SIG-M5 treated with dmso at 0.1 percent for 504 hours (cell line): Measurements from ENCODE around the gene WDR82.

Experiments
- DNase-seq: peaks from one replicate; lab custom pipeline; 2025; ENCODE audit not compliant: unreplicated experiment; lab: John Stamatoyannopoulos, UW

The WDR82 gene

DNA sequence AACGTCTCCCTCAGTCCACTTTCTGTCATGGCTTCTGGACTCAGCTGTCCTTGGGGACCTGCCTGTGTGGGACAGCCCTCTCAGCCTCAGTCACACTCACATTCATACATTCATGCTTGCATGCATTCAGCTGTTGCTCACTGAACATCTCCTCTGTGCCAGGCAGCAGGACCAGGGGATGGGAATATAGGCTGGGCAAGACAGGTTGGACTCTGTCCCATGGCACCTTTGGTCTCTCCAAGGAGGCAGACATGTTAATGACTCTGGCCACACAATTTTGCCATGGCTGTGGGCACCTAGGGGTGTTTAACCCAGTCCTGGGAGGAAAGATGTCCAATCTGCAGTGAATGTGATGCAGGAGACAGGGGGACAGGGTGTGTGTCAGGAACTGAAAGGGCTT lies 29.9 kb upstream of the WDR82 start:
- DNase-seq = no peak

DNA sequence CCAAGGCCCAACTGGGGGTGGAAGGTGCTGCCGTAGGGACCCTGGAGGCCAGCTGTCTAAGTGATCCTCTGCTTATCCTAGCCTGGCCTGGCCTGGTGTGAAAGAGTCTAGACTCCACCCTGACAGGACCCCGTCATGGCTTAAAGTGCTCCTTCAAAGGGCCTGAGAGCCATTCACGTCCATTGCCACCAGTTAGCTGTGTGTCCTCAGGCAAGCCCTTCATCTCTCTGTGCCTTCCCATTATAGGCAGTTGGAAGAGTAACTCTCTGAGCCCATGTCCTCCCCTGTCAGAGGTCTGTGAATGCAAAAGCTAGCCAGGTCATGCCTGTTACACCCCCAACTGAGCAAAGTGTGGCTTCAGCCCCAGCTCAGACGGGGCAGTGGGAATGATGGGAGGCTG lies 28.5 kb upstream of the WDR82 start:
- DNase-seq = no peak

DNA sequence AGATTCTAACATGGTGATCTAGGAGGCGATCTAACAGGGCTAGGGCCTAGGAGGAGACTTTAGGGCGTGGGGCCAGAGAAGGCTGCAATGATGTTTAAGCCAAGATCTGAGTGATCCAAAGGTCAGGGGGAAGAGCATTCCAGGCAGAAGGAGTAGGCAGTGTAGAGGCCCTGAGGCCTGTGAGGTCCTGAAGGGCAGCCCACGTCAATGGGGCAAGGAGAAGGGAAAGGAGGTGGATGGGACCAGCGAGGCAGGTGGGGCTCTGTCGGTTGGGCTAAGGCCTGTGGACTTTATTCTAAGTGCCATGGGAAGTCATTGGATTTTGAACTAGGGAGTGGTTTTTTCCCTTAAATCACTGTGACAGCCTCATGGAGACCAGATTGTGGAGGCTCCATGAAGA lies 27.5 kb upstream of the WDR82 start:
- DNase-seq = no peak

DNA sequence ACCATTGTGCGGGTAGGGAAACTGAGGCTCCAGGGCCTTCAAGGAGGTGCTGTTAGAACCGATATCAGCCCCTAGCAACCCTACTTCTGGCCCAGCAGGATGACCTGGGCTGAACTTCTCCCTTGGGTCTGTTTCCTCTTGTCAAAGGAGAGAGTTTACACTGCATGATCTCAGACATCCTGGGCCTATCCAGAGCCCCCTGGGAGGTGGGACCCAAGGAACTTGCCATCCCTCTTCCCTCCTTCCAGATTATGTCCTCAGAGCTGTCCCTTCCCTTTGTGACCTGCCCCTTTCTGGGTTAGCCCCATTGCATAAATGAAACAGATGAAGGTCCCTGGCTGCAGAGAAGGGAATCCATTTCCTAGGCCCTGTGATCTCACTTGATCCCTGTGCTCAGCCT lies 25.4 kb upstream of the WDR82 start:
- no peak for DNase-seq

DNA sequence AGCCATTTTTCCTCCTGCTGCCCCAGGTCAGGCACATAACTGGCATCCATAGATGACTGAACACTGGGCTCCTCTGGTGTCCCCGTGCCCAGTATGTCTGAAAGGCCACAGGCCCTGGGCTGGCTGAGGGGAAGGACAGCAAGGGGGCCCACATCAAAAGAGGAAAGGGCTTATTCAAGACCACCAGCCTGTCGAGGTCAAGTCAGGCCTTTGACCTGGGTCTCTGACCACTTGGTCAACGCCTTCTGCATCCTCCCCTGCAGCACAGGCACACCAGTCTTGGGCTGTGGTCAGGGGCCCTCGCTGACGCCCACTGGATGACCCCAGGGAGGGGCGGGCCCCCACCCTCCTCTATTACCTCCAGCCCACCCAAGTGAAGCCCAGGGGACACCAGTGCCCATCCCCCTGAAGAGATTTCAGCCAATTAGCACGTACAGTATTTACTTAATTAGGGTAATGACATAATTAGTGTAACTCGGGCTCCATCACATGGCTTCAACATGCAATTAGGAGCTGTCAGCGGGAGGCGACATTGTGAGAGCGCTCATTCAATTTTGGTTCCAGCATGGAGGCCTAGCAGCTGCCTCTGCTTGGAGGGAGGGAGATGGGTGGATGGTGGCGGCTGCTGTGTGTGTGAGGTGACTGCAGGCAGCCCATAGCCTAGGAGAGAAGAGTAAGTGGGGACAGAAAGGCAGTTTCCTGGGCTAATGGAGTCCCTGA lies 24.1 kb upstream of the WDR82 start:
- no peak for DNase-seq

DNA sequence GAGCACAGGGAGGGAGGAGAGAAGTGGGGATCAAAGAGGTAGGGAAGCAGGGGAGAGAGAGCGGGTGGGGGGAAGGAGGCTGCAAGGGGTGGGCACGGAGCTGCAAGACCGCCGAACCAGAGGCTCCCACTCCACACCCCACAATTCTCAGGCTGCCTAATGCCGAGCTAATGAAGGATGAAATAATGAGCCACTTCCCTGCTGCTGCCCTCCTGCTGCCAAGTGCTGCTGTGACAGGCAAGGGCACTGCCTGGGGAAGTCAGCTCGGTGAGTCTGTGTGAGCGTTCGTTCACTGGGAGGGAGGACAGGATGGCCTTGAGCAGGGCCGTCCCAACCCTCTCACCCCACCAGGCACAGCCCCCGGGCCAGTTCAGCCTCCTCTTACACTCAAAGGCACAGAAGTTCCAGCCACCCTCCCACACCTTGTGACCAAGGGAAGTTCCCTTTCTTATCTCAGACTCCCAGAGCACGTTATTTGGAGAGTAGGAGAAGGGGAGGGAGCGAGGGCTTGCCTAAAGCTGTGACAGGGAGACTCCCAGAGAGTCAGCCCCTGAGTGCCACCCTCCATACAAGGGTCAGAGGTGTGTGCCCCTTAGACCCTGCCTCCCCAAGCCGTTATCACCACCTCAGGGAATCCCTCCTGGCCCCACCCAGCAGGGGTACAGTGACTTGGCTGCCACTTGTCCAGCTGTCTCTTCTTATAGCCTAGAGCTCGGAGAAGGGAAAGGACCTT lies 21.6 kb upstream of the WDR82 start:
- DNase-seq = no peak

DNA sequence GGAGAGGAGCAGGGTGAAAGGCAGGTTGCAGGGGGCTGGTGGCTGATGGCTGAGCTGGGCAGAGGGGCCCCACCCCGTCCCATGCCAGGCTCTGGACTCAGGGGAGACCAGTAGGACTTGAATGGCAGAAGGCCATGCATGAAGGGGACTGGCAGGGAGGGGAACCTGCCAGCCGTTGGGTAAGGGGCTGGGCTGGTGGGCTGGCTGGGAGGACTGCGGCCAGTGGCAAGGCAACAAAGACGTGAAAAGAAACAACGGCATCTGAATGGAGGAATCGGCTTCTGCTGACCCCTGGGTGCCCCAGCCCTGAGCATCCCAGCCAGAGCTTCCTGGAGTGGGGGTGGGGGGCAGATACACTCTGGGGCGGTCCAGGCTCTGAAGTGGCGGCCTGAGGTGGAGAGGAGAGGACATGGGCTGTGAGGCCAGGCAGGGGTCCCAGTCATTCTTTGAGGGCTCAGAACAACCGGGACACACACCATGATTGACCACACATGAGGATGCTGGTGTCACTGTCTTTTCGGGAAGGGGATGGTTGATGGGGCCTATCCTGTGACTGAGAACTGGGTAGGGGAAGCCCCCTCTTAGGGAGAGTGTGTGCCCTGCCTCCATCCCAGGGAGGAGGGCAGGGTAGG lies 20.9 kb upstream of the WDR82 start:
- DNase-seq = no peak

DNA sequence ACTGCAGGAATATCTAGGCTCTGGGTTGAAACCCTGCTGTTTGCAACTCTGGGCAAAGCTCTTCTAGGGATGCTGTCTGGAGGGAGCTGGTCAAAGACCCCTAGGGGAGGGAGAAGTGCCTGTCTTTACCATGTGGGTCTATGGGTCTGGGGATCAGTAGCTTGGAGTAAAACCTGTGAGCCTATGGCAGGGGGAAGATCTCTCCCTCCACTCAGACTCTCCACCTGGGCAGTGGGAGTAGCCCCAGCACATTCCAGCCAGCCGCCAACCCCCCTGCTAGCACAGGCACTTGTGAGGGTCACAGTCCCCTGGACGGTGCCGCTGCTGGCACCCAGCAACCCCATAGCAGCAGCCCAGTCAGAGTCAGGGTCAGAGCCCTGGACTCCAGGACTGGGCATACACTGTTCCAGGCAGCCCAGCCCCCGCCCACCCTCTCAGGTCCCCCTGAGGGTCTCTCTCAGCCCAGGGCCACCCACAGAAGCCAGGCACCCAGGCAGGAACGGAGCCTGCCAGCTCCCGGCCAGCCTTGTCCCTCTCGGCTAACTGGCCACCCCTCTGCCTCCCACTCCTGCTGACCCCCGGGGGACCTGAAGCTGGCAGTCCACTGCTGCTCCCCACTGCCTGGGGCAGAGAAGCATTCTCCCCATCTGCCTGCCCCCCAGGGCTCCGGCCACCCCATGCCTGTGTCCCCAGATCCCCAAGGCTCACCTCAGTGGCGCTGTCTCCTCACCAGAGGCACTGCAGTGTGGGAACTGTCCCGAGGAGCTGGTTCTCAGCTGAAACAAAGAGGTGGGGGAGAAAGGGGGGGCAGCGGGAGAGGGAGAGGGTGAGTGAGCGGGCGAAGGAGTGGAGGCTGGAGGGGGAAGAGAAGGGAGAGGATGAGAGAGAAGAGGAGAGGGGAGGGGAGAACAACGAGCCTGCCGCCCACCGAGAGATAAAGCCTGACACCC lies 20.0 kb upstream of the WDR82 start:
- DNase-seq = no peak

DNA sequence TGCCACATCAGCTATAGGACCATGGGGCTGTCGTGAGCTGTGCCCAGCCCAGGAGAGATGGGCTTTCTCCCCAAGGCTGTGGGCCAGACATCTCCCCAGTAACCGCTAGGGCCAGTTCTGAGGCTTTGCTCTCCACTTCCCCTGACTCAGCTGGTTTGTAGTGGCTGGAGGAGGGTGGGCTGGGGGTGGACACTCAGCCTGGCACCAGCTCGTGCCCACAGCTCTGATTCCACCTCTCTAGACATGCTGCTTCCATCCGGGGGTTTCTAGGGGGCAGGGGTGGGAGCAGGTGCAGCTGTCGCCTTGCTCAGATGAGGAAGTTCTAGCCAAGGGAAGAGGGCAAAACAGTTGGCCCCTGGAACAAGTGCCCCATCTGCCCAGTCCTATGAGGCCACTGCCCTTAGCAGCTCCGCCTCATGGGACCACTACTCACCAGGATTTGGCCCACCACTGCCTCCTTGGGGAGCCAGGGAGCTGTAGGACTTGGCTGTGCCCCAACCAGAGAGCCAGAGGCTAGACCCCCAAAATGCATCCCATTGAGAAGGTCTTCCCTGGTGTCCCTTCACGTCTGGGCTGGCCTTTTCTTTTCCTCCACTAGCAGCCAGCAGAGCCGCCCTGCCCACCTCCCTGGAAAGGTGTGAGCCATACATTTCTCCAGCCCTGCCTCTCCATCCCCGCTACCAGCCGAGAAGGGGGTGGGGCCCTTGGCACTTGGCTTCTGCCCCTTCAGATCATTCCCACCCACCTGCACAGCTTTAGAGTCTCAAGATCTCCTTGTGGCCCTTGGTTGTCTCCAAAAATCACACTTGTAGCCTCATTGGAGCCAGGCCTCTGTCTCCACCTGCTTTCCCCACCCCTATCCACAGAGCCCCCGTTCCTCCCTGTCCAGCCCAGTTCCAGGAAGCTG lies 19.0 kb upstream of the WDR82 start:
- no peak for DNase-seq

DNA sequence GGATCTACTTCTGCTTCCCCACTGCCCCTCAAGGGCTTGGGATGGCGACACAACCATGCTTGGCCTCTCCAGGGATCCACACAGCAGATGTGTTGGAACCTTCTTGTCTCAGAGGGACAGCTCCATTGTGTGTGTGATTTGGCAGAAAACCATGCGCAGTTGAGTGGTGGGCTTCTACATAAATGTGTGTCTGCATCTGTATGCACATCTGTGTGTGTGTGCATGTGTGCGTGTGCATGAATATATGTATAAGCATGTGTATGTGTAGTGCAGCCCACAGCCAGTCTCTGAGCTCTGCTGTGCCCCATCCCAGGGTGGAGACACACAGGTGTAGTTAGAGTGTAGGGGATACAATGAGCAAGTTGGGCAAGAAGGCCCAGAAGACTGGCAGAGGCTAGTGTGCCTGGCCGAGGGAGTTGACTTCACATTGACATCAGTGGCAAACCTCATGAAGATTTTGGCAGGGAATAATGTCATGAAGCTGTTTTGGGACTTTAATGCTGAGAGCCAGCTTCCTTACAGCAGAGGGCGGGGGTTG lies 17.3 kb upstream of the WDR82 start:
- no peak for DNase-seq

DNA sequence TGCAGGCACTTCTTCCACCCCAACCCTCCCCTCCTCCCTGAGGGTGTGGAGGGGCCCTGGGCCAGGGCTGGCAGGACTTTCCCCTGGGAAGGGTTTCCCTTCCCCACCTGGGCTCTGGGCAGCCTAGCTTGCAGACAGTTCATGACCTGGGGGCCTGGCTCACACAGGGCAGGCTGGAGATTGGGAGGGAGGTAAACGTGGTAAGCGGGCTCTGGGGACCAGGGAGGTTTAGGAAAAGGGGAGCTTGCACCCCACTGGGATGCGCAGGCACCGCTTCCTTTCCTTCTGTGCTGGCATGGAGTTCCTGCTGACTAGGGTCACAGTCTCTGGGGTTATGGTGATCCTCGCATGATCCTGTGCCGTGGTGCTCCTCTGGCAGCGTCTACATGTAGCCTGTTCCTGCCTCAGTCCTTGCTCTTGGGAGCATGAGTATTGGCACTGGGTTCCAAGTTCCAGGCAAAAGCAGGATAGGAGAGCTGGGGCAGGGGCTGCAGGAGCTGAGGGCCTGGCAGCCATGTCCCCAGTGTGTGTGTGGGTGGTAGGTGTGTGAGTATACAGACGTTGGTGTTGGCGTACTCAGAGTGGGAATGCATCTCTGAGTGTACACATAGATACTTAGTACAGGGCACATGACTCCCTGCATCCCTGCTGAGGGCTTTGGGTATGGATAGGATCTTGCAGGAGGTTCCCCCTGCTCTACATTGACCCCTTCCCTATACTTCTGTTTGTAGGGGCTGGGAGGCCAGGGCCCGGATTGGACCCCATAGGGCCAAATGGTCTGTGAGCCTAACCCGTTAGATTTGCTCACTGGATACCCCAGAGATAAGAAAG lies 16.1 kb upstream of the WDR82 start:
- no peak for DNase-seq

DNA sequence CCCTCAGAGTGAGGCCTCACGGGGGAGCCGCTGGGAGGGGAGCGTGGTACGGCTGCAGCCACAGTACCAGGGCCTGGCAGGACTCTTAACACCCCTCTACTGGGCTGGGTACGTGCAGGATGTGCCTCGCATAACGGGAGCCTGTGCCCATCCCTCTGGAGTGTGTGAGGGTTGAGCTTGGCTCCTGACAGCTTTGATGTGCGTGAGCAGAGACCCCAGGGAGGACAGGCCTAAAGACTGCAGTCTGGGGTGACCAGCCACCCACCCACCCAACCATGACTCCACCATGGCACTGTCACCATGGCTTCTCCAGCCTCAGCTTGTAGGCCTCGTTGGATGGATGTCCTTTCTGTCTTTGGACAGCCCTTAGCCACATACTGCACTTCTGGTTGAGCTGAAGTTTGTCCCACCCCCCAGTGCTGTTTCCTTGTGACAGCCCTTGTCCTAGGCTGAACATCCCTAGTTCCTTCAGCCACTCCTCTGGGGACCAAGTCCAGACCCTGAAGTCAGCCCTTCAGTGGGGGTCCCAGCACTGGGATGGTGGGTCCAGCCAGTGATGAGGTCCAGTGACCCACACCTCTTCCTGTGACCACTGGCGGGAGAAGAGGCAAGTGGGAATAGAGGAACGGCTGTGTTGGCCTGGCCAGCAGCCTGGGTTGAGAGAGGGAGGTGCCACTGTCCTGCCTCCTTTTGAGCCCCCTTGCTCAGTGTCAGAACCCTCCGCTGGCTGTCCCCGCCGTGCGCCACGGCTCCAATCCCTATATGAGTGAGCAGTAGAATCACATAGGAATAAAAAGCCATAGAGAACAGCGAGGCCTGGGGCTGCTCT lies 15.3 kb upstream of the WDR82 start:
- no peak for DNase-seq

DNA sequence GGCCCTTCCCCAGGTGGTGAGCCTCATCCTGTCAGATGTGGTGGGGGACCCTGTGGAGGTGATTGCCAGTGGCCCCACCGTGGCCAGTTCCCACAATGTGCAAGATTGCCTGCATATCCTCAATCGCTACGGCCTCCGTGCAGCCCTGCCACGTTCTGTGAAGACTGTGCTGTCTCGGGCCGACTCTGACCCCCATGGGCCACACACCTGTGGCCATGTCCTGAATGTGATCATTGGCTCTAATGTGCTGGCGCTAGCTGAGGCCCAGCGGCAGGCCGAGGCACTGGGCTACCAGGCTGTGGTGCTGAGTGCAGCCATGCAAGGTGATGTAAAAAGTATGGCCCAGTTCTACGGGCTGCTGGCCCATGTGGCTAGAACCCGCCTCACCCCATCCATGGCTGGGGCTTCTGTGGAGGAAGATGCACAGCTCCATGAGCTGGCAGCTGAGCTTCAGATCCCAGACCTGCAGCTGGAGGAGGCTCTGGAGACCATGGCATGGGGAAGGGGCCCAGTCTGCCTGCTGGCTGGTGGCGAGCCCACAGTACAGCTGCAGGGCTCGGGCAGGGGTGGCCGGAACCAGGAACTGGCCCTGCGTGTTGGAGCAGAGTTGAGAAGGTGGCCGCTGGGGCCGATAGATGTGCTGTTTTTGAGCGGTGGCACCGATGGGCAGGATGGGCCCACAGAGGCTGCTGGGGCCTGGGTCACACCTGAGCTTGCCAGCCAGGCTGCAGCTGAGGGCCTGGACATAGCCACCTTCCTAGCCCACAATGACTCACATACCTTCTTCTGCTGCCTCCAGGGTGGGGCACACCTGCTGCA lies 14.0 kb upstream of the WDR82 start:
- DNase-seq = no peak

DNA sequence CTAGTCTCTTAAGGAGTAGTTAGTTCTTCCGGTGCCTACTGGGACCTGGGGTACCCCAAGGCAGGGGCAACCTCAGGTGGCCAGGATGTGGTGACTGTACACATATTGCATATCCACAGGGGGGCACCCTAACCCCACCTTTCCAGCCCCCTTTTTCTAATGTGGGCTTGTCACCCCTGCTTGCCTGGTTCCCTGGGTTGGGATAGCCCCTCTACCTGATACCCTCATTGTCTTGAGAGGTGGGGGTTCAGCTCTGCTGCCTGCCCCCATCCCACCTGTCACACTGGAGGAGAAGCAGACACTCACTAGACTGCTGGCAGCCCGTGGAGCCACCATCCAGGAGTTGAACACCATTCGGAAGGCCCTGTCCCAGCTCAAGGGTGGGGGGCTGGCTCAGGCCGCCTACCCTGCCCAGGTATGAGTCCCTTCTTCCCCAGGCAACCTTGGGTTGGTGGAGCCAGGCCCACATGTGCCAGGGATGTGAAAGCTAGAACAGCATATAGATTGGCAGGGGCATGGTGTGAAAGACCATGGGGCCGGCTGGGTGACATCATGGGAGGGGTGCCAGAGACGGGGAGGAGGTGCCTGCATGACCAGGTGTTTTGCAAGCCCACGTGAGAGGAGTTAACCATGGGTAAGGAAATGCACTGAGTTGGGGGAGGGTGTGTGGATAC lies 13.2 kb upstream of the WDR82 start:
- DNase-seq = no peak

DNA sequence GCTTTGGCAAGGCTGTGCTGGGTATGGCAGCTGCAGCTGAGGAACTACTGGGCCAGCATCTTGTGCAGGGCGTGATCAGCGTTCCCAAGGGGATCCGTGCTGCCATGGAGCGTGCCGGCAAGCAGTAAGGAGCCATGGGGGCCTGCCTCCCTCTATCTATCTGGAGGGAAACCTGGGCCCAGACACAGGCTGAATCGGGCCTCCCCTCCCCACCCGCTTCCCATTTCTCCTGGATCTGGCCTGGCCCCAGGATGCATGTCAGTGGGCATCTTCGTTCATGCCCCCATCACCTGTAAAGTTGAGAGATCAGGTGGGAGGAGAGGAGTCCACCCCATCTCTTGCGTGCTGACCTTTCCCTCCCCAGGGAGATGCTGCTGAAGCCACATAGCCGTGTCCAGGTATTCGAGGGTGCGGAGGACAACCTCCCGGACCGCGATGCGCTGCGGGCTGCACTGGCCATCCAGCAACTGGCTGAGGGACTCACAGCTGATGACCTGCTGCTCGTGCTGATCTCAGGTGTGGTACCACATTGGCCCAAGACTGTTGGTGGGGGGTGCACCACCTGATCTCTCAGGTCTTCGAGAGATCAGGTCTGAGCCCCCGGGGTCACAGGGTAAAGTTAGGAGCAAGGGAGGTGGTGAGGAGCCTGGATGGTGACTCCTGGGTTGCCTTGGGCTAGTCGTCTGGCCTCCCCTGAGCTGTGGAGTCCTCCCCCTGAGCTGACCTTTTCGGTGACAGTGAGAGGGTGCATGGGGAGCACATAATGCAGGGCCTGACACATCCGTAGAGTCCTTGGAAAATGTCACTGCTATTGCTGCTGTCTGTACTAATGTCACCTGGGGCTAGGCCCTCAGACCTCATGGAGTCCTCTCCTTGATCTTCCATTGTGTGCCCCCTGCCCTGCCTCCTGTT lies 12.4 kb upstream of the WDR82 start:
- no peak for DNase-seq
